ENCODE data around the gene C3orf80.

- TF ChIP-seq GATA2 (IDR thresholded peaks at IDR 0.05; ENCODE audit: low read depth, low read length) (no peak), GATA3 (IDR thresholded peaks at IDR 0.05; ENCODE audit: low read depth, low read length) (no peak)
Observed at GRCh38 chr3:160213191-160213590, 12.0 kb upstream of the C3orf80 start.

All from SH-SY5Y (cell line).